Measurements from ENCODE around the gene FBXW7.

The FBXW7 gene

DNA sequence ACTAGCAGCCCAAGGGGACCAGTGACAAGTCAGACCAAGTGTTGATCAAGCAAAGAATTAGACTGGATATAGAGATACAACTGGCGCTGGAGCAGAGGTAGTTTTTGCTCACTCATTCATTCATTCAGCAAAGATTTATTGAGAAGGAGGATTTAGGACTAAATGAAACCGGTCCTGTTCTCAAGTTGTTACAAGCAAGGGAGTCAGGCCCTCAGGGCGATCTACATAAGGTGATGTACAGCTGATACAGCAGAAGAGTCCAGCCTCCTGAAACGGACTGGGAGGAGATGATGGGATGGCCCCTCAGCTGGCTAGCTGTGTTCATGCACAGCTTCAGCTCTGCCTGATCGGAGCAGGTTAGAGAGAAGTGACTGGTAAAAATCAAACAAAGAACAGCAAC lies 242.4 kb downstream of the FBXW7 start:
- TF ChIP-seq NFIC (IDR thresholded peaks at IDR 0.05) (no peak), REST (IDR thresholded peaks at IDR 0.05; ENCODE audit: low read depth) (no peak), CREB1 (IDR thresholded peaks at IDR 0.05; ENCODE audit: low read depth) (no peak), TAF1 (IDR thresholded peaks at IDR 0.05; ENCODE audit: low read depth) (no peak)

- no peak for TF ChIP-seq RAD21 (IDR thresholded peaks at IDR 0.05; ENCODE audit: low read depth)
- TF ChIP-seq, protein P1, sequence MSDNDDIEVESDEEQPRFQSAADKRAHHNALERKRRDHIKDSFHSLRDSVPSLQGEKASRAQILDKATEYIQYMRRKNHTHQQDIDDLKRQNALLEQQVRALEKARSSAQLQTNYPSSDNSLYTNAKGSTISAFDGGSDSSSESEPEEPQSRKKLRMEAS (IDR thresholded peaks at IDR 0.05), result no peak
- TF ChIP-seq TEAD4 (IDR thresholded peaks at IDR 0.05), result no peak
- TF ChIP-seq YY1 (IDR thresholded peaks at IDR 0.05; ENCODE audit: low read depth), result no peak
- TF ChIP-seq EP300 (IDR thresholded peaks at IDR 0.05; ENCODE audit: borderline replicate concordance), result no peak
- TF ChIP-seq TAF1 (IDR thresholded peaks at IDR 0.05; ENCODE audit: low read depth), result no peak
- no peak for TF ChIP-seq TCF12 (IDR thresholded peaks at IDR 0.05; ENCODE audit: low read depth)
- no peak for TF ChIP-seq FOXM1 (IDR thresholded peaks at IDR 0.05; ENCODE audit: borderline replicate concordance, low read depth)
- TF ChIP-seq ZBTB7A (IDR thresholded peaks at IDR 0.05; ENCODE audit: low read depth), result no peak
- no peak for TF ChIP-seq REST (IDR thresholded peaks at IDR 0.05; ENCODE audit: low read depth)
Measured at GRCh38 chr4:152290366-152290921, 245.4 kb downstream of the FBXW7 start.

- TF ChIP-seq NFIC (IDR thresholded peaks at IDR 0.05) (no peak), CEBPB (IDR thresholded peaks at IDR 0.05) (no peak), USF1 (IDR thresholded peaks at IDR 0.05) (no peak), CREB1 (IDR thresholded peaks at IDR 0.05; ENCODE audit: low read depth) (no peak), FOXM1 (IDR thresholded peaks at IDR 0.05; ENCODE audit: borderline replicate concordance, low read depth) (no peak), YY1 (IDR thresholded peaks at IDR 0.05; ENCODE audit: low read depth) (no peak), EP300 (IDR thresholded peaks at IDR 0.05; ENCODE audit: borderline replicate concordance) (no peak), EGR1 (IDR thresholded peaks at IDR 0.05) (no peak), TAF1 (IDR thresholded peaks at IDR 0.05; ENCODE audit: low read depth) (no peak), TCF12 (IDR thresholded peaks at IDR 0.05; ENCODE audit: low read depth) (no peak), REST (IDR thresholded peaks at IDR 0.05; ENCODE audit: low read depth) (no peak), RAD21 (IDR thresholded peaks at IDR 0.05; ENCODE audit: low read depth) (no peak), TEAD4 (IDR thresholded peaks at IDR 0.05) (no peak), ZBTB7A (IDR thresholded peaks at IDR 0.05; ENCODE audit: low read depth) (no peak)
- TF ChIP-seq, protein P1 (IDR thresholded peaks at IDR 0.05), result no peak
Measured at GRCh38 chr4:152289941-152290340, 246.0 kb downstream of the FBXW7 start.

GRCh38 chr4:152289541-152289940 lies 246.4 kb downstream of the FBXW7 start:
- TF ChIP-seq TCF12 (IDR thresholded peaks at IDR 0.05; ENCODE audit: low read depth) (no peak), CEBPB (IDR thresholded peaks at IDR 0.05) (no peak)

GRCh38 chr4:152283801-152284470 lies 252.0 kb downstream of the FBXW7 start:
- TF ChIP-seq TEAD4 (IDR thresholded peaks at IDR 0.05), result no peak
- TF ChIP-seq YY1 (IDR thresholded peaks at IDR 0.05; ENCODE audit: low read depth), result no peak
- TF ChIP-seq, protein P1 (IDR thresholded peaks at IDR 0.05), result no peak
- no peak for TF ChIP-seq NFIC (IDR thresholded peaks at IDR 0.05)
- TF ChIP-seq FOXM1 (IDR thresholded peaks at IDR 0.05; ENCODE audit: borderline replicate concordance, low read depth), result no peak
- no peak for TF ChIP-seq CEBPB (IDR thresholded peaks at IDR 0.05)
- TF ChIP-seq USF1 (IDR thresholded peaks at IDR 0.05), result no peak
- TF ChIP-seq CREB1 (IDR thresholded peaks at IDR 0.05; ENCODE audit: low read depth), result no peak
- TF ChIP-seq RAD21 (IDR thresholded peaks at IDR 0.05; ENCODE audit: low read depth), result no peak
- TF ChIP-seq EGR1 (IDR thresholded peaks at IDR 0.05), result no peak
- TF ChIP-seq EP300 (IDR thresholded peaks at IDR 0.05; ENCODE audit: borderline replicate concordance), result no peak
- TF ChIP-seq ZBTB7A (IDR thresholded peaks at IDR 0.05; ENCODE audit: low read depth), result no peak
- no peak for TF ChIP-seq REST (IDR thresholded peaks at IDR 0.05; ENCODE audit: low read depth)
- no peak for TF ChIP-seq TCF12 (IDR thresholded peaks at IDR 0.05; ENCODE audit: low read depth)
